H9 (cell line): ENCODE data around the gene MTHFD1L. TPM values are rescaled to one million over a fixed set of nuclear protein-coding genes. Genes with fewer than 3 reads are reported as not detected.

Experiments
- DNase-seq: peaks from one replicate; pipeline ENCODE4 v3.0.0-alpha.2; 2017
- H2AFZ ChIP-seq: one replicate; pipeline ENCODE4 v1.6.1; 2013; ENCODE audit warnings: mild to moderate bottlenecking, low read length, control low read depth, moderate library complexity
- H2AK5ac ChIP-seq: 2 replicates; pipeline ENCODE4 v1.6.1; 2013; ENCODE audit warnings: low read length, control low read depth, mixed read lengths; ENCODE audit not compliant: insufficient read length
- H2BK120ac ChIP-seq: one replicate; pipeline ENCODE4 v1.6.1; 2013; ENCODE audit warnings: low read depth, mild to moderate bottlenecking, low read length, control low read depth, inconsistent platforms; ENCODE audit not compliant: poor library complexity, severe bottlenecking
- H2BK12ac ChIP-seq: 2 replicates; pipeline ENCODE4 v1.6.1; 2013; ENCODE audit warnings: low read length, control low read depth, mixed read lengths, low read depth; ENCODE audit not compliant: insufficient read length
- H2BK15ac ChIP-seq: 2 replicates; pipeline ENCODE4 v1.6.1; 2013; ENCODE audit warnings: low read depth, low read length, control low read depth
- H2BK20ac ChIP-seq: one replicate; pipeline ENCODE4 v1.6.1; 2013; ENCODE audit warnings: low read depth, mild to moderate bottlenecking, low read length, control low read depth, inconsistent platforms; ENCODE audit not compliant: poor library complexity, severe bottlenecking
- H2BK5ac ChIP-seq: 2 replicates; pipeline ENCODE4 v1.6.1; 2013; ENCODE audit warnings: low read length, control low read depth, mixed read lengths; ENCODE audit not compliant: insufficient read length
- H3K14ac ChIP-seq: 2 replicates; pipeline ENCODE4 v1.6.1; 2013; ENCODE audit warnings: low read length, control low read depth; ENCODE audit not compliant: insufficient read depth
- H3K18ac ChIP-seq: 2 replicates; pipeline ENCODE4 v1.6.1; 2013; ENCODE audit warnings: low read depth, mild to moderate bottlenecking, mixed read lengths, low read length, control low read depth; ENCODE audit not compliant: insufficient read length
- H3K23ac ChIP-seq: 2 replicates; pipeline ENCODE4 v1.6.1; 2013; ENCODE audit warnings: low read length, control low read depth, mixed read lengths, low read depth; ENCODE audit not compliant: insufficient read length
- H3K23me2 ChIP-seq: 2 replicates; pipeline ENCODE4 v1.6.1; 2013; ENCODE audit warnings: low read depth, mild to moderate bottlenecking, mixed read lengths, low read length, control low read depth; ENCODE audit not compliant: insufficient read length, poor library complexity, severe bottlenecking
- H3K27ac ChIP-seq: 2 replicates; pipeline ENCODE4 v1.5.1; 2013; ENCODE audit warnings: low read length, control low read depth, mixed read lengths, low read depth; ENCODE audit not compliant: insufficient read length
- H3K27me3 ChIP-seq: 2 replicates; pipeline ENCODE4 v1.6.1; 2013; ENCODE audit warnings: low read length, control low read depth, inconsistent platforms; ENCODE audit not compliant: insufficient read depth
- H3K4ac ChIP-seq: 2 replicates; pipeline ENCODE4 v1.6.1; 2013; ENCODE audit warnings: low read depth, mild to moderate bottlenecking, control low read depth, inconsistent platforms, low read length, moderate library complexity
- H3K4me1 ChIP-seq: 2 replicates; pipeline ENCODE4 v1.6.1; 2013; ENCODE audit warnings: low read length, control low read depth, inconsistent platforms; ENCODE audit not compliant: insufficient read depth
- H3K4me2 ChIP-seq: 2 replicates; pipeline ENCODE4 v1.6.1; 2013; ENCODE audit warnings: low read length, control low read depth, mixed read lengths; ENCODE audit not compliant: insufficient read length, insufficient read depth
- H3K56ac ChIP-seq: 2 replicates; pipeline ENCODE4 v1.6.1; 2013; ENCODE audit warnings: low read depth, mild to moderate bottlenecking, mixed read lengths, low read length, control low read depth; ENCODE audit not compliant: insufficient read length
- H3K79me1 ChIP-seq: 2 replicates; pipeline ENCODE4 v1.6.1; 2013; ENCODE audit warnings: low read depth, mild to moderate bottlenecking, moderate library complexity, low read length, control low read depth, inconsistent platforms; ENCODE audit not compliant: insufficient read depth, poor library complexity, severe bottlenecking
- H3K79me2 ChIP-seq: 2 replicates; pipeline ENCODE4 v1.6.1; 2013; ENCODE audit warnings: low read length, control low read depth, inconsistent platforms; ENCODE audit not compliant: insufficient read depth
- H3K9ac ChIP-seq: 2 replicates; pipeline ENCODE4 v1.6.1; 2013; ENCODE audit warnings: low read length, control low read depth, mixed read lengths; ENCODE audit not compliant: insufficient read length; ENCODE audit errors: extremely low read depth
- H3K9me3 ChIP-seq: one replicate; pipeline ENCODE4 v1.6.1; 2013; ENCODE audit warnings: low read depth, low read length, inconsistent platforms; ENCODE audit not compliant: control insufficient read depth
- H3T11ph ChIP-seq: one replicate; pipeline ENCODE4 v1.6.1; 2013; ENCODE audit warnings: mild to moderate bottlenecking, low read length, control low read depth, inconsistent platforms
- H4K20me1 ChIP-seq: one replicate; pipeline ENCODE4 v1.6.1; 2013; ENCODE audit not compliant: control insufficient read depth, insufficient read length, insufficient read depth
- H4K5ac ChIP-seq: 2 replicates; pipeline ENCODE4 v1.6.1; 2013; ENCODE audit warnings: low read depth, mild to moderate bottlenecking, mixed read lengths, low read length, control low read depth; ENCODE audit not compliant: insufficient read length
- H4K8ac ChIP-seq: replicated peaks from 2 replicates; pipeline ENCODE4 v1.6.1; 2013; ENCODE audit warnings: low read length, control low read depth, mixed read lengths, low read depth; ENCODE audit not compliant: insufficient read length
- H4K91ac ChIP-seq: 2 replicates; pipeline ENCODE4 v1.6.1; 2013; ENCODE audit warnings: low read depth, mild to moderate bottlenecking, moderate library complexity, mixed read lengths, low read length, control low read depth; ENCODE audit not compliant: insufficient read length
- H3K27ac Mint-ChIP-seq, 3 experiments: 2 replicates in 2 of 3; 3 replicates in 1 of 3; pipeline ENCODE4 v1.8.0; 2020 to 2021; ENCODE audit warnings: mixed read lengths in 3 of 3, mild to moderate bottlenecking in 1 of 3, moderate library complexity in 1 of 3
- H3K27me3 Mint-ChIP-seq: 2 replicates; pipeline ENCODE4 v1.8.0; 2021; ENCODE audit warnings: low read depth, mild to moderate bottlenecking, moderate library complexity, mixed read lengths
- H3K36me3 Mint-ChIP-seq, 3 experiments: 2 replicates in 2 of 3; 3 replicates in 1 of 3; pipeline ENCODE4 v1.8.0; 2020 to 2021; ENCODE audit warnings: low read depth in 3 of 3, mixed read lengths in 3 of 3; ENCODE audit not compliant: insufficient read depth in 1 of 3
- H3K4me1 Mint-ChIP-seq, 2 experiments: 2 replicates each; pipeline ENCODE4 v1.8.0; 2020; ENCODE audit warnings: mixed read lengths in 2 of 2
- H3K4me3 Mint-ChIP-seq, 2 experiments: 2 replicates in 1 of 2; 3 replicates in 1 of 2; pipeline ENCODE4 v1.8.0; 2020 to 2021; ENCODE audit warnings: mild to moderate bottlenecking in 2 of 2, mixed read lengths in 2 of 2, moderate library complexity in 1 of 2
- H3K9me3 Mint-ChIP-seq, 2 experiments: 2 replicates in 1 of 2; 3 replicates in 1 of 2; pipeline ENCODE4 v1.8.0; 2020; ENCODE audit warnings: mild to moderate bottlenecking in 2 of 2, mixed read lengths in 2 of 2, moderate library complexity in 1 of 2
- CTCF ChIP-seq: fragments of 200-600 bp; sonication (generic); conservative IDR thresholded peaks from 3 replicates; pipeline ENCODE4 v1.8.0; 2021; ENCODE audit warnings: antibody characterized with exemption, mild to moderate bottlenecking
- WGBS: extraction: QIAGEN DNeasy Blood & Tissue Kit; methylation state at CpG from one replicate; pipeline ENCODE4 v1.1.7; 2013; ENCODE audit warnings: missing lambda C conversion rate, low lambda C conversion rate, mixed read lengths; ENCODE audit not compliant: insufficient read length; ENCODE audit errors: extremely low coverage; 5-methylcytosine and 5-hydroxymethylcytosine counted together
- total RNA-seq: library from RNA; stranded (reverse); gene quantifications from 2 replicates; pipeline ENCODE4 v1.2.1, GENCODE V29; 2021

The MTHFD1L gene
- total RNA-seq, 1 experiment from 2014 or later: 90.2 TPM

DNA sequence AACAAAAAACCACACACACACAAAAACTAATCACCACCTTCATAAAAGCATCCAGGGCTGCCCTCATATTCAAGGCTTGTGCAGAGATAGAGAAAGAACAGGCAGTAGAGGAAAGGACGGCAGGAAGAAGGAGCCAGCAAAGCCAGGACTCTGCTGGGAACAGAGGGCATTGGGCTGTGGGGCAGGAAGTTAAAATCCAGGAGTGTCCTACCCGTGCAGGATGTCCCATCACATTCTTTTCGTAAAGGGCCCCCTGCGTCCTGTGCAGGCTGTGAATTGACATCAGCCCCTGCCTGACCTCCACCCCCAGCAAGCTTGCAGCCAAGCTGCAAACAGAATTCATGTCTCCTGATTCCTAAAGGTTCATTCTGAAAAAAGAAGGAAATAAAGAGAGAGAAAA, 277.8 kb downstream of the MTHFD1L start:
- DNase-seq: no peak
- no peak overlapping the region for H2BK20ac ChIP-seq
- no peak overlapping the region for H4K8ac ChIP-seq
- H3K14ac ChIP-seq: no peak overlapping the region
- no peak overlapping the region for H2BK5ac ChIP-seq
- no peaks in the 10 kb centered on the region for H4K20me1 ChIP-seq
- no peaks in the 10 kb centered on the region for H3K23me2 ChIP-seq
- no peak overlapping the region for H2AK5ac ChIP-seq
- H2BK120ac ChIP-seq: no peak overlapping the region
- no peak overlapping the region for H3K23ac ChIP-seq
- H3K4me1 Mint-ChIP-seq: peaks cover 22% of the 10 kb centered on the region in 2 experiments
- H3K18ac ChIP-seq: no peak overlapping the region
- no peak overlapping the region for H3K4me2 ChIP-seq
- WGBS: no CpG with 5 or more reads among the region's 4 CpGs
- no peaks in the 10 kb centered on the region for H3K79me2 ChIP-seq
- H3K27ac Mint-ChIP-seq: peak overlapping the region in 2 of 3 experiments; percentile 1 to 82; a peak in 1 of 7 replicates
- no peak overlapping the region for H2BK12ac ChIP-seq
- no peak overlapping the region for H2BK15ac ChIP-seq
- no peaks in the 10 kb centered on the region for H3K79me1 ChIP-seq
- no peak overlapping the region for H3K56ac ChIP-seq
- peaks cover 1% of the 10 kb centered on the region; the same call in 1 of the 2 replicates for H3K27me3 Mint-ChIP-seq
- H4K5ac ChIP-seq: no peak overlapping the region
- H3K9me3 ChIP-seq: no peaks in the 10 kb centered on the region
- no peak overlapping the region for H3T11ph ChIP-seq
- H3K27ac ChIP-seq: no peak overlapping the region
- H3K27me3 ChIP-seq: no peaks in the 10 kb centered on the region
- H3K4ac ChIP-seq: no peak overlapping the region
- no peak overlapping the region for H4K91ac ChIP-seq
- no peak overlapping the region for H2AFZ ChIP-seq
- no peak for TF ChIP-seq CTCF
- H3K4me1 ChIP-seq: no peaks in the 10 kb centered on the region; the same call in 1 of the 2 replicates
- H3K36me3 Mint-ChIP-seq: peaks cover 0 to 5% (median 0%) of the 10 kb centered on the region in 3 experiments; a peak in 4 of 7 replicates
- H3K4me3 Mint-ChIP-seq: no peak overlapping the region
- H3K9ac ChIP-seq: no peak overlapping the region
- H3K9me3 Mint-ChIP-seq: peaks cover 2 to 4% of the 10 kb centered on the region in 2 experiments; a peak in 4 of 5 replicates
